AG04449 (cell line): Measurements from ENCODE around the gene TKT.

Experiments
- CTCF ChIA-PET: fragments of 350-600 bp; formaldehyde crosslinking; extraction: SDS; loops from one replicate; lab custom pipeline; 2021; ENCODE audit warnings: antibody characterized with exemption; lab: Yijun Ruan, JAX
- POLR2A ChIA-PET: fragments of 400-600, 350-600 bp; formaldehyde crosslinking; extraction: SDS; loops from one replicate; lab custom pipeline; 2020; ENCODE audit warnings: antibody characterized with exemption, inconsistent platforms; lab: Yijun Ruan, JAX
- DNase-seq: peaks from one replicate; pipeline ENCODE4 v3.0.0-alpha.2; 2010; ENCODE audit warnings: low read depth, low spot score
- H3K4me3 ChIP-seq: 2 replicates; pipeline ENCODE4 v1.5.1; 2011; ENCODE audit warnings: low read depth, mild to moderate bottlenecking, control low read depth, low read length
- CTCF ChIP-seq: IDR thresholded peaks from one replicate; pipeline ENCODE4 v1.5.1; 2011; ENCODE audit warnings: mild to moderate bottlenecking, moderate library complexity, low read length, control low read depth, inconsistent platforms; ENCODE audit not compliant: insufficient read depth; ENCODE audit errors: missing control alignments

TKT gene

GRCh38 chr3:53226142-53226840 is 29.5 kb downstream of the TKT start:
- CTCF ChIA-PET: interaction anchor here (0.9 to 1.9 kb wide), 4 partner anchors 11 to 112 kb away, joined by 3 to 6 read pairs (median 4); no protein-coding TSS in a partner anchor
- DNase-seq: no peak
- no peak overlapping the region for H3K4me3 ChIP-seq
- TF ChIP-seq CTCF: no peak
- POLR2A ChIA-PET: interaction anchor here (0.6 kb wide), 1 partner anchor 11 kb away, joined by 3 read pairs; no protein-coding TSS in a partner anchor

GRCh38 chr3:53225651-53226050 is 30.2 kb downstream of the TKT start:
- no peak overlapping the region for H3K4me3 ChIP-seq
- TF ChIP-seq CTCF: no peak
- ChIA-PET POLR2A (interaction anchor here (0.6 kb wide), 1 partner anchor 12 kb away, joined by 3 read pairs; no protein-coding TSS in a partner anchor), CTCF (interaction anchor here (0.9 to 1.7 kb wide), 3 partner anchors 11 to 112 kb away, joined by 3 to 6 read pairs (median 5); no protein-coding TSS in a partner anchor)
- DNase-seq: no peak

GRCh38 chr3:53225181-53225580 is 30.6 kb downstream of the TKT start:
- H3K4me3 ChIP-seq: no peak overlapping the region
- ChIA-PET POLR2A (no interaction called here), CTCF (interaction anchor here (0.9 to 1.7 kb wide), 2 partner anchors 10 to 74 kb away, joined by 3 to 5 read pairs; no protein-coding TSS in a partner anchor)
- no peak for DNase-seq
- TF ChIP-seq CTCF: no peak

GRCh38 chr3:53224536-53224935 is 31.3 kb downstream of the TKT start:
- TF ChIP-seq CTCF: no peak
- ChIA-PET POLR2A (no interaction called here), CTCF (interaction anchor here (1.2 to 8.1 kb wide), 4 partner anchors 9 to 110 kb away, joined by 3 to 141 read pairs (median 5); no protein-coding TSS in a partner anchor)
- no peak for DNase-seq
- H3K4me3 ChIP-seq: no peak overlapping the region

GRCh38 chr3:53224026-53224425 is 31.8 kb downstream of the TKT start:
- CTCF ChIA-PET: interaction anchor here (1.2 to 8.1 kb wide), 4 partner anchors 10 to 110 kb away, joined by 3 to 141 read pairs (median 8); no protein-coding TSS in a partner anchor
- no peak overlapping the region for H3K4me3 ChIP-seq
- POLR2A ChIA-PET: no interaction called here
- no peak for TF ChIP-seq CTCF
- no peak for DNase-seq

- no peak for TF ChIP-seq CTCF
- DNase-seq: no peak
- H3K4me3 ChIP-seq: no peak overlapping the region
- CTCF ChIA-PET: interaction anchor here (0.9 to 8.1 kb wide), 6 partner anchors 10 to 121 kb away, joined by 3 to 141 read pairs (median 8); no protein-coding TSS in a partner anchor
- POLR2A ChIA-PET: no interaction called here
Observed at GRCh38 chr3:53223541-53223966, 32.3 kb downstream of the TKT start.
